ENCODE results near the gene MROH2A. TPM values are rescaled to one million over a fixed set of nuclear protein-coding genes. Genes with fewer than 3 reads are reported as not detected.

Gene MROH2A
- total RNA-seq, 1 experiment from 2014 or later = 0.33 TPM

DNA sequence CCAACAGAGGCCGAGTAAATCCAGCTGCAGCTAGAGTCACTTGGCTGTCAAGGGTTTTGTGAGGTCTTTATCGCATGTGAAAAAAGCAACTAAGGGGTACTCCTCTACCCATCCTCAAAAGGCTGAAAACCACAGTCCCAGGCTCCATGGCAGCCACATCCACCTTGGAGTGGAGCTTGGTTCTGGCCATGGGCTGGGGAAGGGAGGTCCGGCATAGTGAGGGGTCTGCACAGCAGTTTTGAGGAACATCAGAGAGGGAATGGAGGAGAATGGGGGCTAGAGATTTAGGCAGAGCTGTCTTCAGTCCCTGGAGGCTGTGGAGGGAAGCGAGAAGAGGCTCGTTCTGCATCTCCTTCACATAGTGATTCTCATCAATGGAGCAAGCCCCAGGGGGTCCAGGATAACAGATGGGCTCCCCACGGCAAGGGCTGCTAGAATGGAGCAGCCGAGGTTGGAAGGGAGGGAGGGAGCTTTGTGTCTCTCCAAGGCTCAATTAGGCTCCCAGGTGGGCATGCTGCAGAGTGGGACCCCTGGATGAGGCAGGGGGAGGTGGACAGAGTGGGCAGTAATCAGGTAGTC lies 21.0 kb downstream of the MROH2A start:
- Mint-ChIP-seq H3K4me3 (ENCODE audit: low read depth, unreplicated experiment) (no peak overlapping the region), H3K36me3 (ENCODE audit: insufficient read depth, unreplicated experiment) (no peaks in the 10 kb centered on the region), H3K27me3 (ENCODE audit: unreplicated experiment) (no peaks in the 10 kb centered on the region), H3K9me3 (ENCODE audit: low read depth, unreplicated experiment) (no peaks in the 10 kb centered on the region), H3K27ac (ENCODE audit: unreplicated experiment) (no peak overlapping the region), H3K4me1 (ENCODE audit: low read depth, unreplicated experiment) (peaks cover 14% of the 10 kb centered on the region)
- TF ChIP-seq, protein P1, sequence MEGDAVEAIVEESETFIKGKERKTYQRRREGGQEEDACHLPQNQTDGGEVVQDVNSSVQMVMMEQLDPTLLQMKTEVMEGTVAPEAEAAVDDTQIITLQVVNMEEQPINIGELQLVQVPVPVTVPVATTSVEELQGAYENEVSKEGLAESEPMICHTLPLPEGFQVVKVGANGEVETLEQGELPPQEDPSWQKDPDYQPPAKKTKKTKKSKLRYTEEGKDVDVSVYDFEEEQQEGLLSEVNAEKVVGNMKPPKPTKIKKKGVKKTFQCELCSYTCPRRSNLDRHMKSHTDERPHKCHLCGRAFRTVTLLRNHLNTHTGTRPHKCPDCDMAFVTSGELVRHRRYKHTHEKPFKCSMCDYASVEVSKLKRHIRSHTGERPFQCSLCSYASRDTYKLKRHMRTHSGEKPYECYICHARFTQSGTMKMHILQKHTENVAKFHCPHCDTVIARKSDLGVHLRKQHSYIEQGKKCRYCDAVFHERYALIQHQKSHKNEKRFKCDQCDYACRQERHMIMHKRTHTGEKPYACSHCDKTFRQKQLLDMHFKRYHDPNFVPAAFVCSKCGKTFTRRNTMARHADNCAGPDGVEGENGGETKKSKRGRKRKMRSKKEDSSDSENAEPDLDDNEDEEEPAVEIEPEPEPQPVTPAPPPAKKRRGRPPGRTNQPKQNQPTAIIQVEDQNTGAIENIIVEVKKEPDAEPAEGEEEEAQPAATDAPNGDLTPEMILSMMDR (IDR thresholded peaks at IDR 0.05; ENCODE audit: unreplicated experiment) = no peak
- BruUV-seq (replicated peaks) = no TSS peak
- CTCF ChIA-PET = no interaction called here
- DNase-seq = no peak
- intact Hi-C loops (cut with micrococcal nuclease; ENCODE audit: unreplicated experiment) = no loop called here

DNA sequence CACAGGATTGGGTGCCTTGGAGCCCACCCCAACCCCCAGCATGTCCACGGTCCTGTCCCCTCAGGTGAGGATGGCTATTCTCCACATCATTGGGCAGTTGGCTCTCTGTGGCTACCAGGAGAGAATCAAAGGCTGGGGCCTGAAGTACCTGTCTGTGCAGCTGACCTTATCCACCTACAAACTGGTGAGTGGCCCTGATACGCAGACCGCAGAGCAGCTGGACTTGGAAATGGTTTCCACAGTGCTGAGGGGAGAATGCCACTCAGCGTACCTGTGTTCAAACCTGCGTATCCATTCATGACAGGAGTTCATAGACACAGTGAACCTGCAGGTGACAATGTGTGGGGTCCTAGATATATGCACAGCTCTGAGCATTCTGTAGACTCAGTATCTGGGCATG lies 21.6 kb downstream of the MROH2A start:
- no peaks in the 10 kb centered on the region for H3K36me3 Mint-ChIP-seq (ENCODE audit: insufficient read depth, unreplicated experiment)
- H3K27ac Mint-ChIP-seq (ENCODE audit: unreplicated experiment) = no peak overlapping the region
- H3K4me3 Mint-ChIP-seq (ENCODE audit: low read depth, unreplicated experiment) = no peak overlapping the region
- no peaks in the 10 kb centered on the region for H3K9me3 Mint-ChIP-seq (ENCODE audit: low read depth, unreplicated experiment)
- CTCF ChIA-PET = no interaction called here
- no TSS peak for BruUV-seq (replicated peaks)
- H3K4me1 Mint-ChIP-seq (ENCODE audit: low read depth, unreplicated experiment) = peaks cover 14% of the 10 kb centered on the region
- DNase-seq = no peak
- TF ChIP-seq, protein P1 (IDR thresholded peaks at IDR 0.05; ENCODE audit: unreplicated experiment) = no peak
- intact Hi-C loops (cut with micrococcal nuclease; ENCODE audit: unreplicated experiment) = no loop called here
- H3K27me3 Mint-ChIP-seq (ENCODE audit: unreplicated experiment) = no peaks in the 10 kb centered on the region

DNA sequence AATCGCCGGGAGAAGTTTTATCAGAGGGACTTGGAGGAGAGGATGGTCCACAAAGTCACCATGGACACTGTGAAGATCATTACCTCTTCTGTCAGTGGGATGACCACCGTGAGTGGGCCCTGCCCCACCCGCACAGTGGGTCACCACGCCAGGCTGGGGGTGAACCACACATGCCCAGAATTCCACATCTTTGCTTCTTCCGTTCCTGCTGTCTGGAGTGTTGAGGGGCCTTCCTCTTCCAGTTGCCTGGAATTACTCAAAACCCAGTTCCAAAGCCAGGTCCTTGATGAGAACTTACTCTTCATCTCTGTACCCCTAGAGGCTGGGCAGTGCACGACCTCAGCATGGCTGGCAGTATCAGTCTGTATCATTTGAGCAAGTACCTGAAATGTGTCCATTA lies 22.1 kb downstream of the MROH2A start:
- TF ChIP-seq, protein P1 (IDR thresholded peaks at IDR 0.05; ENCODE audit: unreplicated experiment) = no peak
- CTCF ChIA-PET = no interaction called here
- peaks cover 14% of the 10 kb centered on the region for H3K4me1 Mint-ChIP-seq (ENCODE audit: low read depth, unreplicated experiment)
- H3K27me3 Mint-ChIP-seq (ENCODE audit: unreplicated experiment) = no peaks in the 10 kb centered on the region
- DNase-seq = no peak
- H3K9me3 Mint-ChIP-seq (ENCODE audit: low read depth, unreplicated experiment) = no peaks in the 10 kb centered on the region
- intact Hi-C loops (cut with micrococcal nuclease; ENCODE audit: unreplicated experiment) = no loop called here
- H3K36me3 Mint-ChIP-seq (ENCODE audit: insufficient read depth, unreplicated experiment) = no peaks in the 10 kb centered on the region
- BruUV-seq (replicated peaks) = no TSS peak
- H3K27ac Mint-ChIP-seq (ENCODE audit: unreplicated experiment) = no peak overlapping the region
- no peak overlapping the region for H3K4me3 Mint-ChIP-seq (ENCODE audit: low read depth, unreplicated experiment)

DNA sequence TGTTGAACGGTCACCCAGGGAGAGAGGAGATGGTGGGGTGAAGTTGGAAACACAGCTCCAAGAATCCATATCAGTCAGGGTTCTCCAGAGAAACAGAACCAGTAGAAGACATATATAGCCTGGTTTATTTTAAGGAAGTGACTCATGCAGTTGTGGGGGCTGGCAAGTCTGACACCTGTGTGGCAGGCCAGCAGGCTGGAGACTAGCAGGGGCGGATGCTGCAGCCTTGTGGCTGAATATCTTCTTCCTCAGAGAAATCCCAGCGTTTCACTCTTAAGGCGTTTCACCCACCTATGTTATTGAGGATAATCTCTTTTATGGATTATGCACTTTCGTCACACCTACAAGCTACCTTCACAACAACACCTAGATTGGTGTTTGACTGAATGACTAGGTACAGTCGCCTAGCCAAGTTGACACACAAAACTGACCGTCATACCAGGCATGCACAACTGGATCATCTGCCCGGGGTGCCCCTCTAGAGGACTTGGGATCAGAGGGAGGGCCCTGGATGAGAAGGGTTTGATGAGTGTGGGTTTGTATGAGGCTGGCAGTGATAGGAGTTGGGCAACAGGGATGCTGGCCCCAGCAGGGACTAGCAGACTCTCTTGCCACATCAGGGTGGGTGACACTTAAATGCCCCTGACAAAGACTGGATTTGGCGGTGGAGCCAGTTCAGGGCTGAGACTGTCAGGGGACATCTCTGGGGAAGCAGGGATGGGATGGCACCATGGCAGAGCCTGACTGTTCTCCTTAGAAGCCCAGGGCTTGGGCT lies 23.4 kb downstream of the MROH2A start:
- TF ChIP-seq, protein P1 (IDR thresholded peaks at IDR 0.05; ENCODE audit: unreplicated experiment) = no peak
- no TSS peak for BruUV-seq (replicated peaks)
- Mint-ChIP-seq H3K27ac (ENCODE audit: unreplicated experiment) (no peak overlapping the region), H3K4me1 (ENCODE audit: low read depth, unreplicated experiment) (peaks cover 14% of the 10 kb centered on the region), H3K27me3 (ENCODE audit: unreplicated experiment) (no peaks in the 10 kb centered on the region), H3K36me3 (ENCODE audit: insufficient read depth, unreplicated experiment) (no peaks in the 10 kb centered on the region), H3K4me3 (ENCODE audit: low read depth, unreplicated experiment) (no peak overlapping the region), H3K9me3 (ENCODE audit: low read depth, unreplicated experiment) (no peaks in the 10 kb centered on the region)
- DNase-seq = peak; percentile 45
- intact Hi-C loops (cut with micrococcal nuclease; ENCODE audit: unreplicated experiment) = no loop called here
- CTCF ChIA-PET = no interaction called here
